H9 (cell line): Measurements from ENCODE around the gene CHIT1. TPM values are rescaled to one million over a fixed set of nuclear protein-coding genes. Genes with fewer than 3 reads are reported as not detected.

ENCODE experiments used
- DNase-seq: peaks from one replicate; pipeline ENCODE4 v3.0.0-alpha.2; 2017
- H2AFZ ChIP-seq: one replicate; pipeline ENCODE4 v1.6.1; 2013; ENCODE audit warnings: mild to moderate bottlenecking, low read length, control low read depth, moderate library complexity
- H2AK5ac ChIP-seq: 2 replicates; pipeline ENCODE4 v1.6.1; 2013; ENCODE audit warnings: low read length, control low read depth, mixed read lengths; ENCODE audit not compliant: insufficient read length
- H2BK120ac ChIP-seq: one replicate; pipeline ENCODE4 v1.6.1; 2013; ENCODE audit warnings: low read depth, mild to moderate bottlenecking, low read length, control low read depth, inconsistent platforms; ENCODE audit not compliant: poor library complexity, severe bottlenecking
- H2BK12ac ChIP-seq: 2 replicates; pipeline ENCODE4 v1.6.1; 2013; ENCODE audit warnings: low read length, control low read depth, mixed read lengths, low read depth; ENCODE audit not compliant: insufficient read length
- H2BK15ac ChIP-seq: 2 replicates; pipeline ENCODE4 v1.6.1; 2013; ENCODE audit warnings: low read depth, low read length, control low read depth
- H2BK20ac ChIP-seq: one replicate; pipeline ENCODE4 v1.6.1; 2013; ENCODE audit warnings: low read depth, mild to moderate bottlenecking, low read length, control low read depth, inconsistent platforms; ENCODE audit not compliant: poor library complexity, severe bottlenecking
- H2BK5ac ChIP-seq: 2 replicates; pipeline ENCODE4 v1.6.1; 2013; ENCODE audit warnings: low read length, control low read depth, mixed read lengths; ENCODE audit not compliant: insufficient read length
- H3K14ac ChIP-seq: 2 replicates; pipeline ENCODE4 v1.6.1; 2013; ENCODE audit warnings: low read length, control low read depth; ENCODE audit not compliant: insufficient read depth
- H3K18ac ChIP-seq: 2 replicates; pipeline ENCODE4 v1.6.1; 2013; ENCODE audit warnings: low read depth, mild to moderate bottlenecking, mixed read lengths, low read length, control low read depth; ENCODE audit not compliant: insufficient read length
- H3K23ac ChIP-seq: 2 replicates; pipeline ENCODE4 v1.6.1; 2013; ENCODE audit warnings: low read length, control low read depth, mixed read lengths, low read depth; ENCODE audit not compliant: insufficient read length
- H3K23me2 ChIP-seq: 2 replicates; pipeline ENCODE4 v1.6.1; 2013; ENCODE audit warnings: low read depth, mild to moderate bottlenecking, mixed read lengths, low read length, control low read depth; ENCODE audit not compliant: insufficient read length, poor library complexity, severe bottlenecking
- H3K27ac ChIP-seq: 2 replicates; pipeline ENCODE4 v1.5.1; 2013; ENCODE audit warnings: low read length, control low read depth, mixed read lengths, low read depth; ENCODE audit not compliant: insufficient read length
- H3K27me3 ChIP-seq: 2 replicates; pipeline ENCODE4 v1.6.1; 2013; ENCODE audit warnings: low read length, control low read depth, inconsistent platforms; ENCODE audit not compliant: insufficient read depth
- H3K4ac ChIP-seq: 2 replicates; pipeline ENCODE4 v1.6.1; 2013; ENCODE audit warnings: low read depth, mild to moderate bottlenecking, control low read depth, inconsistent platforms, low read length, moderate library complexity
- H3K4me1 ChIP-seq: 2 replicates; pipeline ENCODE4 v1.6.1; 2013; ENCODE audit warnings: low read length, control low read depth, inconsistent platforms; ENCODE audit not compliant: insufficient read depth
- H3K4me2 ChIP-seq: 2 replicates; pipeline ENCODE4 v1.6.1; 2013; ENCODE audit warnings: low read length, control low read depth, mixed read lengths; ENCODE audit not compliant: insufficient read length, insufficient read depth
- H3K56ac ChIP-seq: 2 replicates; pipeline ENCODE4 v1.6.1; 2013; ENCODE audit warnings: low read depth, mild to moderate bottlenecking, mixed read lengths, low read length, control low read depth; ENCODE audit not compliant: insufficient read length
- H3K79me1 ChIP-seq: 2 replicates; pipeline ENCODE4 v1.6.1; 2013; ENCODE audit warnings: low read depth, mild to moderate bottlenecking, moderate library complexity, low read length, control low read depth, inconsistent platforms; ENCODE audit not compliant: insufficient read depth, poor library complexity, severe bottlenecking
- H3K79me2 ChIP-seq: 2 replicates; pipeline ENCODE4 v1.6.1; 2013; ENCODE audit warnings: low read length, control low read depth, inconsistent platforms; ENCODE audit not compliant: insufficient read depth
- H3K9ac ChIP-seq: 2 replicates; pipeline ENCODE4 v1.6.1; 2013; ENCODE audit warnings: low read length, control low read depth, mixed read lengths; ENCODE audit not compliant: insufficient read length; ENCODE audit errors: extremely low read depth
- H3K9me3 ChIP-seq: one replicate; pipeline ENCODE4 v1.6.1; 2013; ENCODE audit warnings: low read depth, low read length, inconsistent platforms; ENCODE audit not compliant: control insufficient read depth
- H3T11ph ChIP-seq: one replicate; pipeline ENCODE4 v1.6.1; 2013; ENCODE audit warnings: mild to moderate bottlenecking, low read length, control low read depth, inconsistent platforms
- H4K20me1 ChIP-seq: one replicate; pipeline ENCODE4 v1.6.1; 2013; ENCODE audit not compliant: control insufficient read depth, insufficient read length, insufficient read depth
- H4K5ac ChIP-seq: 2 replicates; pipeline ENCODE4 v1.6.1; 2013; ENCODE audit warnings: low read depth, mild to moderate bottlenecking, mixed read lengths, low read length, control low read depth; ENCODE audit not compliant: insufficient read length
- H4K8ac ChIP-seq: replicated peaks from 2 replicates; pipeline ENCODE4 v1.6.1; 2013; ENCODE audit warnings: low read length, control low read depth, mixed read lengths, low read depth; ENCODE audit not compliant: insufficient read length
- H4K91ac ChIP-seq: 2 replicates; pipeline ENCODE4 v1.6.1; 2013; ENCODE audit warnings: low read depth, mild to moderate bottlenecking, moderate library complexity, mixed read lengths, low read length, control low read depth; ENCODE audit not compliant: insufficient read length
- H3K27ac Mint-ChIP-seq, 3 experiments: 2 replicates in 2 of 3; 3 replicates in 1 of 3; pipeline ENCODE4 v1.8.0; 2020 to 2021; ENCODE audit warnings: mixed read lengths in 3 of 3, mild to moderate bottlenecking in 1 of 3, moderate library complexity in 1 of 3
- H3K27me3 Mint-ChIP-seq: 2 replicates; pipeline ENCODE4 v1.8.0; 2021; ENCODE audit warnings: low read depth, mild to moderate bottlenecking, moderate library complexity, mixed read lengths
- H3K36me3 Mint-ChIP-seq, 3 experiments: 2 replicates in 2 of 3; 3 replicates in 1 of 3; pipeline ENCODE4 v1.8.0; 2020 to 2021; ENCODE audit warnings: low read depth in 3 of 3, mixed read lengths in 3 of 3; ENCODE audit not compliant: insufficient read depth in 1 of 3
- H3K4me1 Mint-ChIP-seq, 2 experiments: 2 replicates each; pipeline ENCODE4 v1.8.0; 2020; ENCODE audit warnings: mixed read lengths in 2 of 2
- H3K4me3 Mint-ChIP-seq, 2 experiments: 2 replicates in 1 of 2; 3 replicates in 1 of 2; pipeline ENCODE4 v1.8.0; 2020 to 2021; ENCODE audit warnings: mild to moderate bottlenecking in 2 of 2, mixed read lengths in 2 of 2, moderate library complexity in 1 of 2
- H3K9me3 Mint-ChIP-seq, 2 experiments: 2 replicates in 1 of 2; 3 replicates in 1 of 2; pipeline ENCODE4 v1.8.0; 2020; ENCODE audit warnings: mild to moderate bottlenecking in 2 of 2, mixed read lengths in 2 of 2, moderate library complexity in 1 of 2
- CTCF ChIP-seq: fragments of 200-600 bp; sonication (generic); conservative IDR thresholded peaks from 3 replicates; pipeline ENCODE4 v1.8.0; 2021; ENCODE audit warnings: antibody characterized with exemption, mild to moderate bottlenecking
- WGBS: extraction: QIAGEN DNeasy Blood & Tissue Kit; methylation state at CpG from one replicate; pipeline ENCODE4 v1.1.7; 2013; ENCODE audit warnings: missing lambda C conversion rate, low lambda C conversion rate, mixed read lengths; ENCODE audit not compliant: insufficient read length; ENCODE audit errors: extremely low coverage; 5-methylcytosine and 5-hydroxymethylcytosine counted together
- total RNA-seq: library from RNA; stranded (reverse); gene quantifications from 2 replicates; pipeline ENCODE4 v1.2.1, GENCODE V29; 2021

The CHIT1 gene
- total RNA-seq, 1 experiment from 2014 or later: not detected

DNA sequence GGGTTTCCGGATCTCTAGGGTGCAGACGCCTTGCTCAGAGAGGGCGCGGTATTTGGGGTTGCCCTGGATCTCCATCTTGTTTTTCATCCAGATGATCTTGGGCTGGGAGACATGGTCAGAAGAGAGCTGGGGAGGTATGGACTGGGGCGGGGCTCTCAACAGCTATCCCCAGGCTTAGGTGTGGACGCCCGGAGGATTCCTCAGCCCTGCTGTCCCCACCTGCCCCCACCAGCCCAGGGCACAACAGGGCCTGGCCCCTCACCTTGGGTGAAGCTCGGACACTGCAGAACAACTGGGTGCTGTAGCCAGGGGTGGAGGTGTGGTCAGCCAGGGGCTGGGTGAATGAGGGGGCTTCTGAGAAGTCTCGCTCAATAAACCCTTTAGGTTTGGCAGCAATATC is 60.5 kb downstream of the CHIT1 start:
- no peak overlapping the region for H2BK12ac ChIP-seq
- no peak overlapping the region for H3K27ac ChIP-seq
- H3K4ac ChIP-seq: no peak overlapping the region
- H3K9me3 ChIP-seq: no peaks in the 10 kb centered on the region
- no peak overlapping the region for H2BK120ac ChIP-seq
- no peaks in the 10 kb centered on the region for H3K27me3 ChIP-seq
- H3K36me3 Mint-ChIP-seq: no peaks in the 10 kb centered on the region
- no peak overlapping the region for H3K27ac Mint-ChIP-seq
- H3K79me1 ChIP-seq: no peaks in the 10 kb centered on the region
- H2AK5ac ChIP-seq: no peak overlapping the region
- H2AFZ ChIP-seq: no peak overlapping the region
- no peak overlapping the region for H2BK5ac ChIP-seq
- H3K4me3 Mint-ChIP-seq: no peak overlapping the region; a peak in 1 of 5 replicates
- H2BK15ac ChIP-seq: no peak overlapping the region
- TF ChIP-seq CTCF: no peak
- H3K14ac ChIP-seq: no peak overlapping the region
- no peaks in the 10 kb centered on the region for H3K23me2 ChIP-seq
- no peaks in the 10 kb centered on the region for H3K4me1 ChIP-seq
- H2BK20ac ChIP-seq: no peak overlapping the region
- no peak overlapping the region for H4K91ac ChIP-seq
- DNase-seq: no peak
- H3K4me2 ChIP-seq: no peak overlapping the region
- no peaks in the 10 kb centered on the region for H3K9me3 Mint-ChIP-seq
- H3K4me1 Mint-ChIP-seq: peaks cover 11 to 14% of the 10 kb centered on the region in 2 experiments
- no peak overlapping the region for H4K8ac ChIP-seq
- H3K18ac ChIP-seq: no peak overlapping the region
- peaks cover 7% of the 10 kb centered on the region for H3K27me3 Mint-ChIP-seq
- H3K23ac ChIP-seq: no peak overlapping the region
- no peak overlapping the region for H3K56ac ChIP-seq
- H3K79me2 ChIP-seq: no peaks in the 10 kb centered on the region
- H4K5ac ChIP-seq: no peak overlapping the region
- H4K20me1 ChIP-seq: no peaks in the 10 kb centered on the region
- no CpG with 5 or more reads among the region's 9 CpGs for WGBS
- H3T11ph ChIP-seq: no peak overlapping the region
- H3K9ac ChIP-seq: no peak overlapping the region
